OCI-LY1 (cell line): ENCODE results near the gene ELN.

Experiments
- CTCF ChIP-seq: fragments of 200-600 bp; sonication (generic), shearing (Covaris generic); IDR thresholded peaks from 2 replicates; pipeline ENCODE4 v1.5.1; 2017; ENCODE audit warnings: mild to moderate bottlenecking, antibody characterized with exemption, low read length, moderate library complexity, mixed read lengths
- EZH2 ChIP-seq: fragments of 200-600 bp; sonication (generic), shearing (Covaris generic); IDR thresholded peaks from 2 replicates; pipeline ENCODE4 v1.8.0; 2017; ENCODE audit warnings: borderline replicate concordance, mixed run types, mild to moderate bottlenecking, antibody characterized with exemption, low read length, moderate library complexity, mixed read lengths

- TF ChIP-seq EZH2: no peak
- TF ChIP-seq CTCF: no peak
Measured at GRCh38 chr7:74028321-74028838, 407 bp downstream of the ELN start.
